Ureter (tissue), 1 donor: ENCODE results near the gene PRPF19. TPM values are rescaled to one million over a fixed set of nuclear protein-coding genes. Genes with fewer than 3 reads are reported as not detected.

Experiments
- DNase-seq: peaks from one replicate; pipeline ENCODE4 v3.0.0-alpha.2; 2020; ENCODE audit warnings: low spot score
- total RNA-seq: library from RNA; stranded (reverse); gene quantifications from one replicate; pipeline ENCODE4 v1.2.4, GENCODE V29; 2023
- donor health status: DM: yes; HTN: yes; CAD: no.

The PRPF19 gene
- total RNA-seq, 1 donor from 2014 or later, result 113 TPM

DNA sequence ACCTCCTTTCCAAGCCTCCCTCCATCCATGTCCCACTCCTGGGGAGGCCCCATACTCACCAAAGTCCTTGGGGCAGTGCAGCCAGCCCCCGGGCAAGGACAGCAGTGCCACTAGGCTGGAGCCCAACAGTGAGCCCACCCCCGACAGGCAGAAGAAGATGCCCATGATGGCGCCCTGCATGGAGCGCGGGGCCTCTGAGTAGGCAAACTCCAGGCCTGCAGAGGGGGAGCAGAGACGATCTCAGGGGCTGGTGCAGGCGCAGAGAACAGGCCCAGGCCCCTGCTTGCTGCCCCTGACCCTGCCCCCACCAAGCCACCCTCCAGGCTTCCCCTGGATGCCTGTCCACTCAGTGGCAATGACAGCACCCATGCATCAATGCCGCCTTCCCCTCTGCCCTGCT lies 31.4 kb upstream of the PRPF19 start:
- no peak for DNase-seq

DNA sequence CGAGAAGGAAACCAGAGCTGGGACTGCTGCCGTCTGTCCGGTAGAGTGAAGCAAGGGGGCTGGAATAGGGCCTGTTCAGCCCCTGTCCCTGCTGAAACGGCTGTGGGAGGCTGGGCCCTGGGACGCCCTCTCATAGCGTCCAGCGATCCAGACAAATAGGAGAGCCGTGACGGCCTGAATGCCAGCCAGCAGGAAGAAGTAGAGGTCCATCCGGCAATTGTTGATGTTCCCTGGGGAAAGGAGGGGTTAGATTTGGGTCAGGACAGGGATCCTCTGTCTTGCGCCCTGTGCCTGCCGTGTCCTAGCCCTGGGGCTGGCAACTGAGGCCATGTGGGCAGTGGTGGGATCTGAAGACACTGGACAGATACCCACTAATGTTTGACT lies 30.8 kb upstream of the PRPF19 start:
- DNase-seq, result no peak

DNA sequence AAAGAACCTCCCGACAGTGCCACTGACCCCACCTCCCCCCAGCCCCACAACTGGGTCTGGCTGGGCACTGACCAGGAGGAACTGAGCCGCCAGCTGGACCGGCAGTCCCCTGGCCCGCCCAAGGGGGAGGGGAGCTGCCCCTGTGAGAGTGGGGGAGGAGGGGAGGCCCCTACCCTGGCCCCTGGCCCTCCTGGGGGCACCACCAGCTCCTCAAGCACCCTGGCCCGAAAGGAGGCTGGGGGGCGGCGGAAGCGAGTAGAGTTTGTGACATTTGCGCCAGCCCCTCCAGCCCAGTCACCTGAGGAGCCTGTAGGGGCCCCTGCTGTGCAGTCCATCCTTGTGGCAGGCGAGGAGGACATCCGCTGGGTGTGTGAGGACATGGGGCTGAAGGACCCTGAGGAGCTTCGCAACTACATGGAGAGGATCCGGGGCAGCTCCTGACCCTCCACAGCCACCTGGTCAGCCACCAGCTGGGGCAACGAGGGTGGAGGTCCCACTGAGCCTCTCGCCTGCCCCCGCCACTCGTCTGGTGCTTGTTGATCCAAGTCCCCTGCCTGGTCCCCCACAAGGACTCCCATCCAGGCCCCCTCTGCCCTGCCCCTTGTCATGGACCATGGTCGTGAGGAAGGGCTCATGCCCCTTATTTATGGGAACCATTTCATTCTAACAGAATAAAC lies 30.2 kb upstream of the PRPF19 start:
- no peak for DNase-seq

DNA sequence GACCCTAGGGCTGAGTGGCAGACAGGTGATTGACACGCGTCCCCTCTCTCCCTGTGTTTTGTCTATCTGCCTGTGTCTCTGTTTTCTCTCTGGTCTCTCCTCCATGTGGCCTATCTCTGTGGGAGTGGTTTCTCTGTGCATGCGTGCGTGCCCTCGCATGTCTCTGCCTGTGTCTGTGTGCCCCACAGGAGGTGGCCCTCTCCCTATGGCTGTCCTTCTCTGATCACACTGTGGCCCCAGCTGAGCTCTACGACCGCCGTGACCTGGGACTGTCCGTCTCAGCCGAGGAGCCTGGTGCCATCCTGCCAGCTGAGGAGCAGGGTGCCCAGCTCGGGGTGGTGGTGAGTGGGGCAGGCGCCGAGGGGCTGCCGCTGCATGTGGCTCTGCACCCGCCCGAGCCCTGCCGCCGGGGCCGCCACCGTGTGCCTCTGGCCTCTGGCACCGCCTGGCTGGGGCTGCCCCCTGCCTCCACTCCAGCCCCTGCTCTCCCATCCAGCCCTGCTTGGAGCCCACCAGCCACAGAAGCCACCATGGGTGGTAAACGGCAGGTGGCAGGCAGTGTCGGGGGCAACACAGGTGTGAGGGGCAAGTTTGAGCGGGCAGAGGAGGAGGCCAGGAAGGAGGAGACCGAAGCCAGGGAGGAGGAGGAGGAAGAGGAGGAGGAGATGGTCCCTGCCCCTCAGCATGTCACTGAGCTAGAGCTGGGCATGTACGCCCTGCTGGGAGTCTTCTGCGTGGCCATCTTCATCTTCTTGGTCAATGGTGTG lies 29.5 kb upstream of the PRPF19 start:
- DNase-seq, result no peak

DNA sequence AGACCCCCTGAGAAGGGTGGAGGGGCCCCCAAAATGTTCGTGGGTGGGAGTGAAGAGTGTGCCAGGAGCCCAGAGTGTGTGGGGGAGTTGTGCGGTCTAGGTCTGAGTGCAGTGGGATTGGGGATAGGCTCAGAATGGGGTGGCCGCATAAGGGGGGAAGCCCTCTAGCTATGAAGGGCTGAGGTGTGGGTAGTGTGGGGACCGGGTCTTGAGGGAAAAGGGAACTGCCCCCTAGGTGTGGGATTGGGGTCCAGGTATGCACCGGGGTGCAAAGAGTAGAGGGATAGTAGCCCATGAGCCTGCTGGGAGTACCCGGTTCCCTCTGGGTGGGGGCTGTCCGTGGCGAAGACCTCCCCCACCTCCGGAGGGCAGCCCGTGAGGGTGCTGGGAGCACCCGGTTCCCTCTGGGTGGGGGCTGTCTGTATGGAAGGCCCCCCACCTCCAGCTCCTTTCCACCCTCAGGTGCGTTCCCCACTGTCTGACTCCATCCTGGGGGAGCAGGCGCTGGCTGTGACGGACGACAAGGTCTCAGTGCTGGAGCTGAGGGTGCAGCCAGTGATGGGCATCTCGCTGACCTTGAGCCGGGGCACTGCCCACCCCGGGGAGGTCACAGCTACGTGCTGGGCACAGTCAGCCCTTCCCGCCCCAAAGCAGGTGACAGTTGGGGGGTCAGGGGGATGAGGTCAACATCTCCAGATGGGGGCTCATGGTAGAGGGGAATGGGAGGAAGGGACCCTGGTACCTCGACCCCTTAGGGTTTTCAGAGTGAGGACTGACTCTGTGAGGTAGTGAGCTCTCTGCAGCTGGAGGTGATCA lies 28.6 kb upstream of the PRPF19 start:
- DNase-seq, result no peak

DNA sequence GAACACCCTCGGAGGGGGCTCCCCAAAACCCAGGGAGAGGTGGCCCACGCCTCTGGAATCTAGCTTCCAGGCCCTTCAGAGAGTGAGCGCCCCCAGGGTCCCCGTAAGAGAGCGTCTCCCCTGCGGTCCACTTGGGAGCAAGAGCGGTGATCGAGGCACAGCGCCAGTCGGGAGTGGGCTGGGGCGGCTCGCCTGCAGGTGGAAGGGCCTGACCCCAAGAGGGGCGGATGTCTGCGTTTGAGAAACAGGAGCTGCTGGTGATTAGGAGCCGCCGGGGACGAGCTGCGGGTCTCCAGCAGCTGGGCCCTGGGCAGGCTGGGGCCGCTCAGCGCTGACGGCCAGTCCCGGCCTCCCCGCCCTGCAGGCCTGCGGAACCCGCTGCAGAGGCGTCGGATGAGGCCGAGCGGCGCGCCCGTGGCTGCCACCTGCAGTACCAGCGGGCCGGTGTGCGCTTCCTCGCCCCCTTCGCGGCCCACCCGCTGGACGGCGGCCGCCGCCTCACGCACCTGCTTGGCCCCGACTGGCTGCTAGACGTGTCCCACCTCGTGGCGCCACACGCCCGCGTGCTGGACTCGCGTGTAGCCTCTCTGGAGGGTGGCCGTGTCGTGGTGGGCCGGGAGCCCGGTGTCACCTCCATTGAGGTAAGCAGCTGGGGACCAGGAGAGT lies 27.9 kb upstream of the PRPF19 start:
- DNase-seq, result no peak

DNA sequence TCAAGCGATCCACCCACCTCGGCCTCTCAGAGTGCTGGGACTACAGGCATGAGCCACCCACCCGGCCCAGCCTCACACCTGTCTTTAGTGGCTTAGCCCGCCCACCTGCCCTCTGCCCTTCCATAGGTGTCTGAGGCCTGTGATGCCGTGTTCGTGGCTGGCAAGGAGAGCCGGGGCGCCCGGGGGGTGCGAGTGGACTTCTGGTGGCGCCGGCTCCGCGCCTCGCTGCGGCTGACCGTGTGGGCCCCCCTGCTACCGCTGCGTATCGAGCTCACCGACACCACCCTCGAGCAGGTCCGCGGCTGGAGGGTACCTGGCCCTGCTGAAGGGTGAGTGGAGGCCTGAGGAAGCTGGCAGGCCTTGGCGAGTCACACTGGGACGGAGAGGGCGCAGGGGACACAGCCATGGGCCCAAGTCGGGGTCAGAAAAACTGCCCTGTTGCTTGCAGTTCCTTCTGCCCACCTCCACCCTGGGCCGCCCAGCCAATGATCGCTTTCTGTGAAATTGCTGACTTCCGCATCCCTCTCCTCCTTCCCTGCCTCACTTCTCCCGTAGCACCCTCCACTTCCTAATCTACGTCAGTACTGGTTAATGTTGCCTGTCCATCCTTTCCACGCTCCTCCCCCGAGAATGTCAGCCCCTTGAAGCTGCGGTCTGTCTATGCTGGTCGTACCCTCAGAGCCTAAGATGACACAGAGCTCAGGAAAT lies 27.2 kb upstream of the PRPF19 start:
- no peak for DNase-seq

- DNase-seq, result no peak
Observed at GRCh38 chr11:60932605-60933356, 26.4 kb upstream of the PRPF19 start.

GRCh38 chr11:60931917-60932316 lies 25.5 kb upstream of the PRPF19 start:
- no peak for DNase-seq

GRCh38 chr11:60930394-60930793 lies 24.0 kb upstream of the PRPF19 start:
- DNase-seq, result no peak

- DNase-seq, result no peak
Observed at GRCh38 chr11:60929764-60930163, 23.4 kb upstream of the PRPF19 start.

GRCh38 chr11:60928563-60929001 lies 22.2 kb upstream of the PRPF19 start:
- DNase-seq, result no peak

DNA sequence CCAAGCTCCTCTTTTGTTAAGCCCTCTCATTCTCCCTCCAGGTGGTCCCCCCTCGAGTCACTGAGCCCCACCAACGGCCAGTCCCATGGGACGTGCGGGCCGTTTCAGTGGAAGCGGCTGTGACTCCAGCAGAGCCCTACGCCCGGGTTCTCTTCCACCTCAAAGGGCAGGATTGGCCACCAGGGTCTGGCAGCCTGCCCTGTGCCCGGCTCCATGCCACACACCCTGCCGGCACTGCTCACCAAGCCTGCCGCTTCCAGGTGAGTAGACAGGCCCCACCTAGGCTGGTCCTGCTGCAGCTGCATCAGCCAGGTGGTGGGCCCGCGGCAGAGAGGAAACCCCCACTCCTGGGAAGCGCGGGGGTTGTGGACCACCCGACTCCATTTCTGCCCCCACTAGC lies 21.2 kb upstream of the PRPF19 start:
- DNase-seq, result no peak

- no peak for DNase-seq
Observed at GRCh38 chr11:60927061-60927592, 20.7 kb upstream of the PRPF19 start.

GRCh38 chr11:60926500-60926899 lies 20.1 kb upstream of the PRPF19 start:
- DNase-seq, result no peak

DNA sequence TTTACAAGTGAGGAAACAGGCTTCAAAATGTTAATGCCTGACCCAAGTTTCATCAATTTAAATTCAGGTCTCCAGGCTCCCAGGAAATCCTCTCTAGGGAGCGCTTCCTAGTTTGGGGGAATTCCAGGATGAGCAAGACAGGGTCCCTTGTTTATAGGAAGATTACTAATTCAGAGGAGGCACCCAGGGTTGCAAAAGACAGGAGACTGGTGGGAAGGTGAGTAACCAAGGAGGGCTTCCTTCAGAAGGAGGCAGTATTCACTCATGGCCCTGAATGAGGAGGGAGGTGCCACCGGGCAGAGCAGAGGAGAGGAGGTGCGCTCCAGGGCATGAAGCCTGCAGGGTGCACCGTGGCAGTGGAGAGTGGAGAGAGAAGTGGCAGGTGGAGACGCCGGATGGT lies 19.5 kb upstream of the PRPF19 start:
- DNase-seq, result no peak

- no peak for DNase-seq
Observed at GRCh38 chr11:60924906-60925853, 18.8 kb upstream of the PRPF19 start.

DNA sequence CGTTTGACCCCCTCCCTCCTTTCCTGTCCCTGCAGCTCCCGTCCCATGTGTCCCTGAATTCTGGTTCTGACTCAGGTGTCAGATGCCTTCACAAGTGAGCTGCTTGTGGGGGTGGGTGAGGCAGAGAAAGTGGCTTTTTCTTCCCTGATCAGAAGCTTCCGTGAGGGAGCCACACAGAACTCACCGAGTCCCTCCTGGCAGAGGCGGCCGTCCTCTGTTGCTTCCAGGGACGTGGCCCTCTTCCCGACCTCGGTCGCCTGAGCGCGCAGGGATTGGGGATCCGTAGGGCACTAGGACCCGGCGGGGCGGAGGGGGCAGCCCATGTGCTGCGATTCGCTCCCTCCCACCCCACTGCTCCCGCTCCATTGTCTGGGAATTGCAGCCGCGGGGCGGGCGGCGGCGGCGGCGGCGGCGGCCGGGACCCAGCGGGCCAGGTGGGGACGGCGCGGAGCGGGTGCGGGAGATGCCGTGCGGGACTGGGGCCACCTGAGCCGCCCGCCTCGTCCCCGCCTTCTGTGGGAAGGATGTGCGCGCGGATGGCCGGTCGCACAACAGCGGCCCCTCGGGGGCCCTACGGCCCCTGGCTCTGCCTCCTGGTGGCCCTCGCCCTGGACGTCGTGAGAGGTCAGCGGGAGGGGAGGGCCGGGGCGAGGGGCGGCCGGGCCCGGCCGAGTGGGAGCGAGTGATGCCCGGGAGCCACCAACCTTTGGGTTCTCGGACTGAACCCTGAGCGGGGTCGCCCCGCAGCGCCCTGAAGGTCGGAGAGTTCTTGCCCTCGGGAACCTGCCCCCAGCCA lies 17.9 kb upstream of the PRPF19 start, which contains the start of gene TMEM132A:
TMEM132A (plus strand) TSS at position 351 of the 796 bp plus-strand sequence; CDS start at position 525, 174 bp downstream.
- DNase-seq, result no peak
